Omental fat pad (tissue), 4 donors: Measurements from ENCODE around the gene IMPDH1. TPM values are rescaled to one million over a fixed set of nuclear protein-coding genes. Genes with fewer than 3 reads are reported as not detected.

Experiments used
- ATAC-seq: fragments of 150-250 bp; one replicate; pipeline ENCODE4 v1.9.1; 2016; ENCODE audit warnings: mild to moderate bottlenecking, moderate library complexity; ENCODE audit not compliant: low FRiP score
- DNase-seq: peaks from one replicate; pipeline ENCODE4 v3.0.0-alpha.2; 2019; ENCODE audit warnings: low spot score
- CTCF ChIP-seq, 3 donors: fragments of 450-650 bp; IDR thresholded peaks; one replicate each; pipeline ENCODE4 v1.5.1; 2016 to 2017; ENCODE audit warnings: antibody characterized with exemption in 3 of 3, mild to moderate bottlenecking in 3 of 3, moderate library complexity in 2 of 3
- total RNA-seq, 4 donors: library from RNA; depleted of rRNA; stranded (reverse); fragments of >200 nt; gene quantifications; one replicate each; pipeline ENCODE4 v1.1.0, GENCODE V29; 2016

The IMPDH1 gene
- total RNA-seq, 4 donors from 2014 or later: 72.8 to 198 (median 109) TPM

- peak; percentile 87 for ATAC-seq
- no peak for TF ChIP-seq CTCF (IDR thresholded peaks at IDR 0.05)
- DNase-seq: no peak
Measured at GRCh38 chr7:128361411-128362379, 48.1 kb downstream of the IMPDH1 start, which contains the start of gene PRRT4. PRRT4 (minus strand) TSS chr7:128361690.

GRCh38 chr7:128360359-128360678, 49.5 kb downstream of the IMPDH1 start:
- no peak for DNase-seq
- ATAC-seq: no peak
- TF ChIP-seq CTCF (IDR thresholded peaks at IDR 0.05): no peak

- DNase-seq (no peak), ATAC-seq (no peak)
- no peak for TF ChIP-seq CTCF (IDR thresholded peaks at IDR 0.05)
Measured at GRCh38 chr7:128359939-128360338, 49.8 kb downstream of the IMPDH1 start.

GRCh38 chr7:128359336-128359735, 50.4 kb downstream of the IMPDH1 start:
- ATAC-seq: no peak
- no peak for TF ChIP-seq CTCF (IDR thresholded peaks at IDR 0.05)
- DNase-seq: no peak

GRCh38 chr7:128358233-128358632, 51.5 kb downstream of the IMPDH1 start:
- TF ChIP-seq CTCF (IDR thresholded peaks at IDR 0.05): no peak
- ATAC-seq (no peak), DNase-seq (no peak)

GRCh38 chr7:128357217-128357613, 52.6 kb downstream of the IMPDH1 start:
- no peak for ATAC-seq
- no peak for DNase-seq
- TF ChIP-seq CTCF (IDR thresholded peaks at IDR 0.05): no peak
